ENCODE data around the gene ENDOV. TPM values are rescaled to one million over a fixed set of nuclear protein-coding genes. Genes with fewer than 3 reads are reported as not detected.

ENDOV gene
- total RNA-seq, 2 experiments from 2014 or later = 16.6 to 17.1 TPM

DNA sequence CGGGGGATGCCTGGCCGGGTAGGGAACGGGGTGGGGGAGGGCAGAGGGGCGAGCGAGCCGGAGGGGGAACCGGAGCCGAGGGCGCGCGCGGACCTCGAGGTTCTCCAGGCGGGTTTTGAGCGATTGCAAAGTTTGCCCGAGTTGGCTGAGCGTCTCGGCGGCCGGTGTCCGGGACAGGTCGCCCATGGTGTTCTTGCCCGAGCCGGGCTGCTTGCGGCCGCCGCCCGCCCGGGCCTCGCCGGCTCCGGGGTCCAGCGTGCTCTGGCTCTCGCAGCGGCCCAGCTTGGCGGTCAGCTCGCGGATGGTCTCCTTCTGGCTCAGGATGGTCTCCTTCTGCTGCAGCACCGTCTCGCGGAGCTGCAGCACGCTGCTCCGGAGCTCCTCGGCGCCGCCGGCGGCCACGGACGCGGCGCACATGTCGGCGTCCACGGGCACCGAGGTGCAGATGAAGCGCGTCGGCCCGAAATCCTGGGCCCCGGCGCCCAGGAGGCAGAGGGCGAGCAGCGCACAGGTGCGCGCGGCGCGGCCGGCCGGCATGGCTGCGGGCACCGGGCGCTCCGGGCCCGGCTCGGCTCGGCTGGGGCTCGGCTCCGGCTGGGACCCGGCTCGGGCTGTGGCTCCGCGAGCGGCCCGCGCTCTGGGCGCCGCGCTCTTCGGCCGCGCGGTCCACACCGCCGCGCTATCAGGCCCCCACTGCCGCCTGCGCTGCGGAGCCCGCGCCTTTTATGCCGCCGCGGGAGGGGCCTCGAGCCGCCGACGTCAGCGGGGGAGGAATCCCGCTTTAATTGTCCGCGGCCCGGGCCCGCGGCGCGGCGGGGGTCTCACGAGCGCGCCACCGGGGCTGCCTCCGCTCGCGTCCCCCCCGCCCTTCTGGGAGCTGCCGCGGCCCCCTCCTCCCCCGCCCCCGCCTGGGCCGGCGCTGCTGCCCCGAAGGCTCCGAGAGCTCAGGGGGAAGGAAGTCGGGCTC lies 61.2 kb downstream of the ENDOV start, which contains the start of gene NPTX1:
Gene NPTX1, minus strand, starts transcription at position 698 of the 967 bp plus-strand sequence. Its CDS starts 161 bp downstream, at position 537.
- peak within 1 kb of the TSS; percentile 83 for H3K27ac Mint-ChIP-seq
- H3K4me3 Mint-ChIP-seq = peak within 1 kb of the TSS; percentile 81
- peaks cover 24% of the 10 kb centered on the region for H3K36me3 Mint-ChIP-seq (ENCODE audit: low read depth)
- POLR2A ChIA-PET = no interaction called here
- H3K9me3 Mint-ChIP-seq = no peaks in the 10 kb centered on the region
- CTCF ChIA-PET = interaction anchor here (0.5 to 1.8 kb wide), 4 partner anchors 9 to 98 kb away, joined by 3 to 5 read pairs (median 4); no protein-coding TSS in a partner anchor
- peaks cover 42% of the 10 kb centered on the region for H3K4me1 Mint-ChIP-seq
- peak; percentile 24 for DNase-seq
- peaks cover 43% of the 10 kb centered on the region for H3K27me3 Mint-ChIP-seq

DNA sequence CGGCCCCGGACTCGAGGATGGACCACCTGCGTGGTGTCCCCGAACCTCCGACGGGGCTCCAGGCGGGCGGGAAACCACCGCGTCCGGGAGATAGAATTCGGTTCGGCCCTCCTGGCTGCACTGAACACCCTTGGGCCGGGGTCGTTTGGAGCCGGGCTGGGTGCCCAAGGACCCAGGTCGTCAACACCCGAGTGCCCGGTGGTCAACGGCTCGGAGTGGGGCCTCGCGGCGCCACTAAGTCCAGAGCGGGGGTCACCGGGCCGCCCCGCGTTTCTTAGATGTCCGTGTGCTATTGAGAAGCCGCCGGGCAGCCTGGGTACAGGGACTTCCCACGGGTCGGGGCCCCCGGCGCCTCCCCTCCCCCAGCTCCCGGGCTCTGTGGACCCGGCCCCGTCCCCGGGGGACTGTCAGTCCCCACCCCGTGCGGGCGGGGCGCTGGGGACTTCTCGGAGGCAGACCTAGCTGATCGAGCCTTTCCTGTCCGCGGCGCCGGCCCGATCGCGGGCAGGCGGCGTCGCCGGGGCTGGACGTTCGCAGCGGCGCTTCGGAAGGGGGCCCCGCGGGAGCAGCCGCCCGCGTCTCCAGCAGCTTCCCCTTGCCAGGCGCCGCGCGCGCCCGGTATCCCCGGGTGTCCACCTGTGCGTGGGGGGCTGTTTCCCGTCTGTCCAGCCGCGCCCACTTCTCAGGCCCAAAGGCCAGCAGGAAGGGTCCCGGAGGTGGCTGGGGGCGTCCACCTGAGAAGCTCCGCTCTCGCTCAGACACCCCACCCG lies 62.1 kb downstream of the ENDOV start:
- ChIA-PET POLR2A (no interaction called here), CTCF (interaction anchor here (0.6 to 1.4 kb wide), 3 partner anchors 9 to 759 kb away, joined by 3 to 4 read pairs (median 3); no protein-coding TSS in a partner anchor)
- H3K4me3 Mint-ChIP-seq = no peak overlapping the region
- H3K36me3 Mint-ChIP-seq (ENCODE audit: low read depth) = peaks cover 16% of the 10 kb centered on the region
- no peaks in the 10 kb centered on the region for H3K9me3 Mint-ChIP-seq
- H3K27ac Mint-ChIP-seq = no peak overlapping the region
- DNase-seq = no peak
- H3K27me3 Mint-ChIP-seq = peaks cover 52% of the 10 kb centered on the region
- peaks cover 34% of the 10 kb centered on the region for H3K4me1 Mint-ChIP-seq

DNA sequence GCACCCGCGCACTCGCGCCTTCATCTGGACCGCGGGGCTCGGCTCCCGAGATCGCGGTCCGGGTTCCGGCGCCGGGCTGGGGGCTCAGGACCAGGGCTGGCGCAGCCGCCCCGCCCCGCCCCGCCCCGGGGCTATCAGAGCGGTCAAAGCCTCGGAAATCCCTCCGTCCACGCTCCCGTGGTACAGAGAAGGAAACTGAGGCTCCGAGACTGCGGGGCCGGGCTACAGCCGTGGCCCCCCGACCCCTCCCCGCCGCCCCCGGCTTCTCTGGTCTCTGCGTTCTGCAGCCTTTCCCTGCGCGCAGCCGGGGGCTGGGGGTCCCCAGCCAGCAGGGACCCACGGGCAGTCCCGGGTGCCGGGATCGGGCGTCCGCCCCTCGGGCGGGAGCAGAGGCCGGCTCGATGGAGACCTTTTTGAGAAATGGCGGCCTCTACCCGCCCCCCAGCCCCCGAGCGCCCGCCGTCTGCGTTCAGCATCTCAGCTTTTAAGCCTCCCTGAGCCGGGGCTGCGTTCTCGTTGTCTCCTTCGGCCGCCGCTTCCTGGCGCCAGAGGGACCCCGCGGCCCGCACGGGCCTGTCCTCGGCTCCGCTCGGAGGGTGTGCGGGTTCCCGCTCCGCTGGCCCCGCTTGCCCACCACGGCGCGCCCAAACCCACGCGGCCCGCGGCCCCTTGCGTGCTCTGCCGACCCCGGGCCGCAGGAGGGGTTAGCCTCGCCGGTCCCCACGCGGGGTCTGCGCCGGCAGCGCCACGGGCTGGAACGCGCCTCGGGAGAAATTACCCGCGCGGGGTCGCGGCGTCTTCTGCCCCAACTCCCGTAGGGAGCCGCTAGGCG lies 62.9 kb downstream of the ENDOV start:
- CTCF ChIA-PET = interaction anchor here (0.6 kb wide), 2 partner anchors 24 to 758 kb away, joined by 3 to 4 read pairs; no protein-coding TSS in a partner anchor
- H3K4me3 Mint-ChIP-seq = no peak overlapping the region
- peaks cover 28% of the 10 kb centered on the region for H3K4me1 Mint-ChIP-seq
- H3K36me3 Mint-ChIP-seq (ENCODE audit: low read depth) = peaks cover 12% of the 10 kb centered on the region
- peak; percentile 48 for DNase-seq
- peaks cover 60% of the 10 kb centered on the region for H3K27me3 Mint-ChIP-seq
- POLR2A ChIA-PET = no interaction called here
- no peak overlapping the region for H3K27ac Mint-ChIP-seq
- no peaks in the 10 kb centered on the region for H3K9me3 Mint-ChIP-seq

DNA sequence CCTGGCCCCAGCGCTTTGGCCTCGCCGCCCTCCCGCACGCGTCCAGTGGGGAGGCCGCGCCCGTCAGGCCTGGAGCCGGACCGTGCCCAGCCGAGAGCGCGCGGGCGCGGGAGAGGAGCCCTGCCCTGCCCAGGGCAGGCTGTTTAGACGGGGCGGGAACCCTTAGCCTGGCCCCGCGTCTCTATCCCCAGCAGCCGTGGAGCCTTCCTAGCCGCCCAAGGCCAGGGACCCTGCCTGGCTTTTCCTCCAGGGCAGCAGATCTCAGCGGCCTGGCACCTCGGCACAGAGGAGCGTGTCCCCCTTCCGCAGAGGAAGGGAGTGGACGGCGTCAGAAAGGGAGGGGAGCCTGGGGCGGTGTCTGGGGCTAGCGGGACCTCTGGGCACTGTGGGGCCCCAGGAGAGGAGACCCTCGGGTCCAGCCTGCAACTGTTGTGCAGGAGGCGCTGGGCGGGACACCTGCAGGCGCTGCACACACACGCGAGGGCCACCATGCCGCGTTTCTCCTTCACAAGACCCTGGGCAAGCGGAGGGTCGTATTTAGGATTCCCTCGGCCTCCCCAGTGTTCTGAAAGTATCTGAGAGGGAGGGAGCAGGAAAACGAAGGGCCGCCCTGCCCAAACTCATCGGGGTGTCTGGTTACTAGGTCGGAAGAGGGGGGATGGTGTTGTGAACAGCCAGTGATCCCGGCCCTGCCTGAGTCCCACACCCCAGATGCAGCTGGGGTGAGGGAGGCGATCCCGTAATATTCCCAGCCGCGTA lies 63.7 kb downstream of the ENDOV start:
- ChIA-PET CTCF (no interaction called here), POLR2A (no interaction called here)
- Mint-ChIP-seq H3K27me3 (peaks cover 68% of the 10 kb centered on the region), H3K36me3 (ENCODE audit: low read depth) (peaks cover 7% of the 10 kb centered on the region), H3K27ac (no peak overlapping the region), H3K4me1 (peaks cover 22% of the 10 kb centered on the region), H3K9me3 (no peaks in the 10 kb centered on the region), H3K4me3 (no peak overlapping the region)
- no peak for DNase-seq

DNA sequence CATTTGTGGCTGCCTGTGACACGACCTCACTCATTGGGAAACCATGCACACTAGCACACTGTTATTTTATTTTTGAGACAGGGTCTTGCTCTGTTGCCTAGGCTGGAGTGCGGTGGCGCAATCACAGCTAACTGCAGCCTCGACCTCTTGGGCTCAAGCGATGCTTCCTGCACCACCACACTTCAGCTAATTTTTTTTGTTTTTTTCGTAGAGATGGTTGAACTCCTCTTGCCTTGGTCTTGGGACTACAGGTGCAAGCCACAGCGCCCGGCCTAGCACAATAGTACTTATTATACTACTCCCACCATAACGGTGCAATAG lies 64.2 kb downstream of the ENDOV start:
- Mint-ChIP-seq H3K4me3 (no peak overlapping the region), H3K36me3 (ENCODE audit: low read depth) (peaks cover 6% of the 10 kb centered on the region)

DNA sequence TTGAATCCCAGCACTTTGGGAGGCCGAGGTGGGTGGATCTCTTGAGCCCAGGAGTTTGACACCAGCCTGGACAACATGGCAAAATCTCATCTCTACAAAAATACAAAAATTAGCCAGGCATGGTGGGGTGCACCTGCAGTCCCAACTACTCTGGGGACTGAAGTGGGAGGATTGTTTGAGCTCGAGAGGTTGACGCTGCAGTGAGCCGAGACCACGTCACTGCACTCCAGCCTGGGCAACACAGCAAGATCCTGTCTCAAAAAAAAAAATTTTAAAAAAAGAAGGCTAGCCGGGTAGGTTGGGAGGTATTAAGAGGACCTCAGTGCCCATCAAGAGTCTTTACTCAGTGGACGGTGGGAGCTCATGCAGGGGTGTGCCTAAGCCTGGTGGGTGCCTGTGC lies 65.3 kb downstream of the ENDOV start:
- POLR2A ChIA-PET = no interaction called here
- no peak for DNase-seq
- CTCF ChIA-PET = no interaction called here
- H3K27me3 Mint-ChIP-seq = peaks cover 56% of the 10 kb centered on the region
- peaks cover 9% of the 10 kb centered on the region for H3K4me1 Mint-ChIP-seq
- no peak overlapping the region for H3K4me3 Mint-ChIP-seq
- H3K36me3 Mint-ChIP-seq (ENCODE audit: low read depth) = no peaks in the 10 kb centered on the region
- no peaks in the 10 kb centered on the region for H3K9me3 Mint-ChIP-seq
- H3K27ac Mint-ChIP-seq = no peak overlapping the region

More for the DNA sequence above, 64.2 kb downstream of the ENDOV start:
- ChIA-PET POLR2A (no interaction called here), CTCF (no interaction called here)
- DNase-seq = no peak
- Mint-ChIP-seq H3K27me3 (peaks cover 66% of the 10 kb centered on the region), H3K27ac (no peak overlapping the region), H3K4me1 (peaks cover 19% of the 10 kb centered on the region), H3K9me3 (no peaks in the 10 kb centered on the region)

DNA sequence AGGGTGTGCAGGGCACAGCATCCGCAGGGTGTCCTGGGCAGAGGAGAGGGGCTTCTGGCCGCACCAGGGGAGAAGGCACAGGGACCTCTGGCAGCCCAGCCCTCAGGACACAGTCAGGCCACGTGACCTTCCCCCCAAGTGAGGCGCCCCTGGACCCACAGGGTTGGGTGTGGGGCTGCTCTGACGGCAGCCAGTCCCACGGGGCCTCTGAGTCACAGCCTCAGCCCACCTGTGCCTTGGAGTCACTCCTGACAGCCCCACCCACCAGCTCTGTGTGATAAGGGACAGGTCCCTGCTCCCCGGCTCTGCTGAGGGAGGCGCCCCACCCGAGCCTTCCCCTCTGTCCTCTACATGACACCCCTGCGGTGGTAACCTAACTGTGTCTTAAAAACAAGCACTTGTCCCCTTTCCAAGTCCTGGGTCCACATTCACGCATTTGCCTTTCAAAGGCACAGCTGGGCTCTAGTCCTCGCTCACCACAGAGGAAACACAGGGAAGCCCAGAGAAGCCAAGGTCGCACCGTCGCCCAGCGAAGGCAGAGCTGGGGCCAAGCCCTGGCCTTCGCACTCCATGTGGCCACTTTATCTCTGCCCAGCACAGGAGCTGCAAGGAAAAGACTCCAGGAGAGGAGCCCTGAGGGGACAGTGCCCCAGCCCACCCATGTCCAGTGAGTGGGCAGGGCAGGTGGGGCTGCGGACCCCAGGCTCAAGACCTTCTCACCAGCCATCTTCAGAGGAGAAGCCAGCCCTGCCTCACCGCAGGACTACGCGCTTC lies 66.5 kb downstream of the ENDOV start:
- peaks cover 57% of the 10 kb centered on the region for H3K27me3 Mint-ChIP-seq
- POLR2A ChIA-PET = no interaction called here
- CTCF ChIA-PET = no interaction called here
- no peaks in the 10 kb centered on the region for H3K9me3 Mint-ChIP-seq
- H3K27ac Mint-ChIP-seq = no peak overlapping the region
- H3K4me1 Mint-ChIP-seq = peaks cover 6% of the 10 kb centered on the region
- no peaks in the 10 kb centered on the region for H3K36me3 Mint-ChIP-seq (ENCODE audit: low read depth)
- DNase-seq = no peak
- H3K4me3 Mint-ChIP-seq = no peak overlapping the region

DNA sequence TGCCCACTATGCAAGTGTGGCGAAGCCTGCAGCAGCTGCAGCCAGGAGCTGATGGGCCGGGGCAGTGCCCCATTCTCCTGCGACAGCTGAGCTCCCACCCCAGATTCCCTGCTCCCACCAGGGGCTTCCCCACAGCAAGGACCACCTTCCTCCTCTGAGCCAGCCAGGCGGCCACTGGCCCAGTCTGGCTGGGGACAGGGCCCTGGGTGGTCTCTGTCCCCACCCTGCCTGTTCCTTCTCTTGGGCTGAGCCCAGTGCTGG lies 67.0 kb downstream of the ENDOV start:
- H3K4me3 Mint-ChIP-seq = no peak overlapping the region
- H3K36me3 Mint-ChIP-seq (ENCODE audit: low read depth) = no peaks in the 10 kb centered on the region
- H3K9me3 Mint-ChIP-seq = no peaks in the 10 kb centered on the region
- H3K4me1 Mint-ChIP-seq = peaks cover 6% of the 10 kb centered on the region
- peaks cover 58% of the 10 kb centered on the region for H3K27me3 Mint-ChIP-seq
- ChIA-PET CTCF (no interaction called here), POLR2A (no interaction called here)
- no peak for DNase-seq
- H3K27ac Mint-ChIP-seq = no peak overlapping the region

DNA sequence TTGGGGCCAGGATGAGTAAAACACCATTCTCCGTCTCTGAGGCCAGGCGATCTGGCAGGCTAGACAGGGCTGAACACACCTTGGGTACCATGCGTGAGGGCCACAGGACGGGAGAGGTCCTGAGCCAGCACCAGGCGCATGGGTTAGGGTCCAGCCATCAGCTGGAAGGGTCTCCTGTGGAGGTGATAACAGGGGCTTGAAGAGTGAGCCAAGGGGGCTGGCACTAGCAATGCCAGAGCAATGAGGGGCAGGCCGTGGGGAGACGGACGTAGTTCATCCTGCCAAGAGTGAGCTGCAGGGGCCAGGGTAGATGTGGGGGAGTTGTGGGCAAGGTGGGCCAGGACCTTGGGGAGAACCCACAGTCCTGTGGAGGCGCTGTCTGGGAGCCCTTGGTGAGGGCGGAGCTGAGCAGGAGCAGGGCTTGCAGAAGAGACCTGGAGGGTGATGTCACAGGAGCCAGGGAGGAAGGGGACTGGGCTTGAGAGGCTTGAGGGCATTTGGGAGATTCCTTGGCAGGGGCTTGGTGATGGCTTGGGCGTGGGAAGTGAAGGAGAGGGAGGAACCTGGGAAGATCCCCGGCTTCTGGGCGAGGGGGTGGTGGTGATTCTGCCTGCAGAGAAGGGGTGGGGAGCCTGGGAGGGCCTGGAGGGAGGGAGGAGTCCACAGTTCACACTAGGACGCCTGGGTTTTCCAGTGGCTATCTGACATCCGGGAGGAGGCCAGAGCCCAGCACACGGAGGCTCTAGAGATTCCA lies 67.8 kb downstream of the ENDOV start:
- ChIA-PET POLR2A (no interaction called here), CTCF (no interaction called here)
- Mint-ChIP-seq H3K4me3 (no peak overlapping the region), H3K9me3 (no peaks in the 10 kb centered on the region), H3K27ac (no peak overlapping the region), H3K27me3 (peaks cover 61% of the 10 kb centered on the region), H3K36me3 (ENCODE audit: low read depth) (no peaks in the 10 kb centered on the region), H3K4me1 (peaks cover 6% of the 10 kb centered on the region)
- no peak for DNase-seq

DNA sequence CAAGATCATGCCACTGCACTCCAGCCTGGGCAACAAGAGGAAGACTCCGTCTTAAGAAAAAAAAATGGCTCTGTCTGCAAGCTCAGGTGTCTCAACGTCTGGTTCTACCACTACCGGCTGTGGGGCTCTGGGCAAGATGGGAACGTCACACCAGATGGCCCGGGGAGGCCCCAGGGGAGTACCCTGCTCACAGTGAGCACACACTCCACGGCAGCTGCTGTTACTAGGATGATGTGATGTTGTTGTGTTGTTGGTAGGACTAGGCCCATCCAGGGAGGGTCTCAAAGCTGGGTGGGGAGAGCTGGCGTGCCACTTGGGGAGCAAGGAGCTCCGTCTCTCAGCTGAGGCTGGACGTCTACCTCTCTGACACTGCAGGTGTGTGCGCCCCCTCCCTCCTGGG lies 70.9 kb downstream of the ENDOV start:
- Mint-ChIP-seq H3K36me3 (ENCODE audit: low read depth) (no peaks in the 10 kb centered on the region), H3K27me3 (peaks cover 40% of the 10 kb centered on the region)

DNA sequence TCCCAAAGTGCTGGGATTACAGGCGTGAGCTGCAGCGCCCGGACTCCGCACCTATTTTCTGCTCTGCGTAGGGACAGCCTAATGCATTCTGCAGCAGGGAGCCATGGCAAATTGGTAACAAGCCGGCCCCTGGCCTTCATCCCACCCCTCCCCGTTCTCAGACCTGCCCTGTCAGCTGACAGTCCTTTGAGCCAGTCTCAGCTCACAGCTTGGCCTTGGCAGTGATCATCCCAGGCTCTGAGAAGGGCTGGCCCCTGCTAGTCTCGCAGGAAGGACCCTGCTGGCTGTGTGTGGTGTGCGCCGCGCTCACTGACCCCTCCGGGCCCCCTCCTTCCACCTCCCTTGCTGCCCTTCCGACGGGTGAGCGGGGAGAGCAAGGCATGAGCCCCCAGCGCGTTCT lies 71.7 kb downstream of the ENDOV start:
- Mint-ChIP-seq H3K27ac (no peak overlapping the region), H3K9me3 (no peaks in the 10 kb centered on the region), H3K36me3 (ENCODE audit: low read depth) (no peaks in the 10 kb centered on the region), H3K4me3 (no peak overlapping the region), H3K4me1 (no peaks in the 10 kb centered on the region), H3K27me3 (peaks cover 35% of the 10 kb centered on the region)
- POLR2A ChIA-PET = no interaction called here
- CTCF ChIA-PET = interaction anchor here (1.4 kb wide), 1 partner anchor 10 kb away, joined by 3 read pairs; the partner anchor contains the start of gene NPTX1
- DNase-seq = no peak

More for the DNA sequence above, 70.9 kb downstream of the ENDOV start:
- Mint-ChIP-seq H3K4me3 (no peak overlapping the region), H3K27ac (no peak overlapping the region), H3K9me3 (no peaks in the 10 kb centered on the region), H3K4me1 (no peaks in the 10 kb centered on the region)
- ChIA-PET CTCF (interaction anchor here (0.6 to 1.4 kb wide), 4 partner anchors 10 to 415 kb away, joined by 3 to 4 read pairs (median 3); partner anchors contain the start of gene NPTX1), POLR2A (no interaction called here)
- no peak for DNase-seq
